ENCODE results near the gene MICU1. TPM values are rescaled to one million over a fixed set of nuclear protein-coding genes. Genes with fewer than 3 reads are reported as not detected.
A peak's percentile ranks its signal among the peaks of the same experiment; 100 is the strongest.

Gene MICU1
- total and polyA plus RNA-seq, 2 of the 13 experiments (the other 11 are each of a cell fraction or from before 2014, with no cell fraction given), result 32.5 to 56.1 TPM

DNA sequence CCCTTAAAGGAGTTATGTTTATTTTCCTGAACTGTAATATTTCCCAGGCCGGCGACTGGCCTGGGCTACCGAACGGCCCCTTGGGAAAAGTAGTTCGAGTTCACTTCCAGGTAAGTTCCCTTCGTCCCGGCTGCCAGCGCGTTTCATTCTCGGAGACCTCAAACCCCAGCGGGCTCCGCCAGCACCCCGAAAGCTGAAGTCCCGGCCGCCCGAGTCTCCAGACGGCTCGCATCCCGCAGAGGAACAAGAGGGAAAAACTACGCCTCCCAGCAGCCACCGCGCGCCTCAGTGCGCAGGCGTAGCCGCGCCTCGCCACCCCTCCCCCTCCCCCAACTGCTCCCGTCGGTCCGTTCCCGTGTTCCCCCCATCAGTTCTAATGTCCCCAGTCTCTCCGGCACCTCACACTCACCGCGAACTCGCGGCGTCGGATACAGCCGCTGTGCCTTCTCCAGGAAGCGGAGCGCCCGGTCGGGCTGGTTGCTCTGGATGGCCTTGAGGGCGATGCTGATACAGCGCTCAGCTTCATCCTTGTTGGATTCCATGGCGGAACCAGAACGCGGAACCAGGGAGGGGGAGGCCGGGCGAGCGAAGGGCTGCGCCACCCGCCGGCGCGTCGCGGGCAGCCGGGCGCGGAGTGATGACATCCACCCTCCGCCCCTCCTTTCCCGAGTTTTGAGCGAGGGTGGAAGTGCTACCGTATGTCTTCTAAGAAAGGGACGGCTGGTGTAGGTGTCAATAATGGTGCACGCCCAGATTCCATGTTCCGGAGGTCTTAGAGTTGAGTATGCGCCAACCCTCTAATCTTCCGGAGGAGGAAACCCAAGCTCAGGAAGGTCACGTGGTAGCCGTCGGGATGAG is 271.3 kb downstream of the MICU1 start, which contains the start of gene DNAJB12 (continued):
- TF ChIP-seq, protein P1, sequence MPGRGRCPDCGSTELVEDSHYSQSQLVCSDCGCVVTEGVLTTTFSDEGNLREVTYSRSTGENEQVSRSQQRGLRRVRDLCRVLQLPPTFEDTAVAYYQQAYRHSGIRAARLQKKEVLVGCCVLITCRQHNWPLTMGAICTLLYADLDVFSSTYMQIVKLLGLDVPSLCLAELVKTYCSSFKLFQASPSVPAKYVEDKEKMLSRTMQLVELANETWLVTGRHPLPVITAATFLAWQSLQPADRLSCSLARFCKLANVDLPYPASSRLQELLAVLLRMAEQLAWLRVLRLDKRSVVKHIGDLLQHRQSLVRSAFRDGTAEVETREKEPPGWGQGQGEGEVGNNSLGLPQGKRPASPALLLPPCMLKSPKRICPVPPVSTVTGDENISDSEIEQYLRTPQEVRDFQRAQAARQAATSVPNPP (CRISPR knock-in tag; IDR thresholded peaks at IDR 0.05), result no peak
- TF ChIP-seq SPEN (CRISPR knock-in tag; IDR thresholded peaks at IDR 0.05; ENCODE audit: low read depth), result peak; percentile 87
- TF ChIP-seq ZNF451 (CRISPR knock-in tag; IDR thresholded peaks at IDR 0.05), result no peak
- no peak for TF ChIP-seq ARID2 (CRISPR knock-in tag; IDR thresholded peaks at IDR 0.05; ENCODE audit: borderline replicate concordance)
- TF ChIP-seq PRMT3 (CRISPR knock-in tag; IDR thresholded peaks at IDR 0.05; ENCODE audit: borderline replicate concordance, low read depth), result no peak
- TF ChIP-seq SMAD3 (CRISPR knock-in tag; IDR thresholded peaks at IDR 0.05), result peak; percentile 28; the same call in 1 of the 2 replicates
- 0 out of 2 replicates have a peak, but pooled peaks have one; percentile 21 for TF ChIP-seq ZNF224 (CRISPR knock-in tag; IDR thresholded peaks at IDR 0.05)
- TF ChIP-seq SMARCC2 (IDR thresholded peaks at IDR 0.05), result 0 out of 2 replicates have a peak, but pooled peaks have one; percentile 8
- TF ChIP-seq, protein P2, sequence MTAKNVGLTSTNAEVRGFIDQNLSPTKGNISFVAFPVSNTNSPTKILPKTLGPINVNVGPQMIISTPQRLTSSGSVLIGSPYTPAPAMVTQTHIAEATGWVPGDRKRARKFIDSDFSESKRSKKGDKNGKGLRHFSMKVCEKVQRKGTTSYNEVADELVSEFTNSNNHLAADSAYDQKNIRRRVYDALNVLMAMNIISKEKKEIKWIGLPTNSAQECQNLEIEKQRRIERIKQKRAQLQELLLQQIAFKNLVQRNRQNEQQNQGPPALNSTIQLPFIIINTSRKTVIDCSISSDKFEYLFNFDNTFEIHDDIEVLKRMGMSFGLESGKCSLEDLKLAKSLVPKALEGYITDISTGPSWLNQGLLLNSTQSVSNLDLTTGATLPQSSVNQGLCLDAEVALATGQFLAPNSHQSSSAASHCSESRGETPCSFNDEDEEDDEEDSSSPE (CRISPR knock-in tag; IDR thresholded peaks at IDR 0.05), result peak; percentile 69
- TF ChIP-seq, protein P3, sequence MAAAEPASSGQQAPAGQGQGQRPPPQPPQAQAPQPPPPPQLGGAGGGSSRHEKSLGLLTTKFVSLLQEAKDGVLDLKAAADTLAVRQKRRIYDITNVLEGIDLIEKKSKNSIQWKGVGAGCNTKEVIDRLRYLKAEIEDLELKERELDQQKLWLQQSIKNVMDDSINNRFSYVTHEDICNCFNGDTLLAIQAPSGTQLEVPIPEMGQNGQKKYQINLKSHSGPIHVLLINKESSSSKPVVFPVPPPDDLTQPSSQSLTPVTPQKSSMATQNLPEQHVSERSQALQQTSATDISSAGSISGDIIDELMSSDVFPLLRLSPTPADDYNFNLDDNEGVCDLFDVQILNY (CRISPR knock-in tag; conservative IDR thresholded peaks at IDR 0.05), result 0 out of 2 replicates have a peak, but pooled peaks have one; percentile 40
- TF ChIP-seq ZBTB8A (CRISPR knock-in tag; IDR thresholded peaks at IDR 0.05; ENCODE audit: borderline replicate concordance, low read depth), result no peak
- peak; percentile 61 for TF ChIP-seq SUZ12 (IDR thresholded peaks at IDR 0.05; ENCODE audit: low read depth, low read length)
- TF ChIP-seq RXRB (CRISPR knock-in tag; IDR thresholded peaks at IDR 0.05; ENCODE audit: borderline replicate concordance), result peak; percentile 59
- TF ChIP-seq PRPF4 (IDR thresholded peaks at IDR 0.05; ENCODE audit: low read depth, low read length, poor library complexity, severe bottlenecking), result no peak
- peak; percentile 38; the same call in 1 of the 2 replicates for TF ChIP-seq ESRRA (CRISPR knock-in tag; IDR thresholded peaks at IDR 0.05; ENCODE audit: low read depth)
- TF ChIP-seq, protein P4, sequence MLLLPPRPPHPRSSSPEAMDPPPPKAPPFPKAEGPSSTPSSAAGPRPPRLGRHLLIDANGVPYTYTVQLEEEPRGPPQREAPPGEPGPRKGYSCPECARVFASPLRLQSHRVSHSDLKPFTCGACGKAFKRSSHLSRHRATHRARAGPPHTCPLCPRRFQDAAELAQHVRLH (CRISPR knock-in tag; IDR thresholded peaks at IDR 0.05; ENCODE audit: borderline replicate concordance, low read depth), result peak; percentile 50; the same call in 1 of the 2 replicates
- TF ChIP-seq PPARG (CRISPR knock-in tag; conservative IDR thresholded peaks at IDR 0.05), result no peak
- no peak for TF ChIP-seq REXO4 (CRISPR knock-in tag; IDR thresholded peaks at IDR 0.05; ENCODE audit: borderline replicate concordance)
- TF ChIP-seq, protein P5, sequence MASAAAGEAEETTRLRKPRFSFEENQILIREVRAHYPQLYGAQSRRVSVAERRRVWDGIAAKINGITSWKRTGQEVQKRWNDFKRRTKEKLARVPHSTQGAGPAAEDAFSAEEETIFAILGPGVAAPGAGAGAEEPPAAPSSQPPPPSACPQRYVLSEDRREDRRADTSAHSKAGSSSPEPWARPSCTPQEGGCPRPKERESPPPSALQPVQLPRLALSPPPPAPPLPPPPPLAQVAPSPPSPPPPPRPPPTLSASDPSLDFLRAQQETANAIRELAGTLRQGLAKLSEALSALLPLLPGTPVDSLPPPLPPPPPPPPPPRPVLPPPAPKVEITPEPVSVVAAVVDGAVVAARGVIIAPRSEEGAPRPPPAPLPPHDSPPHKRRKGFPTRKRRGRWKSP (CRISPR knock-in tag; IDR thresholded peaks at IDR 0.05), result peak; percentile 56; the same call in 1 of the 2 replicates
- TF ChIP-seq NFIC (IDR thresholded peaks at IDR 0.05; ENCODE audit: low read length), result 0 out of 2 replicates have a peak, but pooled peaks have one; percentile 15
- TF ChIP-seq RORA (CRISPR knock-in tag; IDR thresholded peaks at IDR 0.05), result no peak
- TF ChIP-seq ZSCAN25 (CRISPR knock-in tag; IDR thresholded peaks at IDR 0.05), result peak; percentile 95

Measured in HepG2 (cell line).